ENCODE results near the gene SIGLEC14. TPM values are rescaled to one million over a fixed set of nuclear protein-coding genes. Genes with fewer than 3 reads are reported as not detected.

Gene SIGLEC14
- total RNA-seq, 1 donor from 2014 or later = not detected

DNA sequence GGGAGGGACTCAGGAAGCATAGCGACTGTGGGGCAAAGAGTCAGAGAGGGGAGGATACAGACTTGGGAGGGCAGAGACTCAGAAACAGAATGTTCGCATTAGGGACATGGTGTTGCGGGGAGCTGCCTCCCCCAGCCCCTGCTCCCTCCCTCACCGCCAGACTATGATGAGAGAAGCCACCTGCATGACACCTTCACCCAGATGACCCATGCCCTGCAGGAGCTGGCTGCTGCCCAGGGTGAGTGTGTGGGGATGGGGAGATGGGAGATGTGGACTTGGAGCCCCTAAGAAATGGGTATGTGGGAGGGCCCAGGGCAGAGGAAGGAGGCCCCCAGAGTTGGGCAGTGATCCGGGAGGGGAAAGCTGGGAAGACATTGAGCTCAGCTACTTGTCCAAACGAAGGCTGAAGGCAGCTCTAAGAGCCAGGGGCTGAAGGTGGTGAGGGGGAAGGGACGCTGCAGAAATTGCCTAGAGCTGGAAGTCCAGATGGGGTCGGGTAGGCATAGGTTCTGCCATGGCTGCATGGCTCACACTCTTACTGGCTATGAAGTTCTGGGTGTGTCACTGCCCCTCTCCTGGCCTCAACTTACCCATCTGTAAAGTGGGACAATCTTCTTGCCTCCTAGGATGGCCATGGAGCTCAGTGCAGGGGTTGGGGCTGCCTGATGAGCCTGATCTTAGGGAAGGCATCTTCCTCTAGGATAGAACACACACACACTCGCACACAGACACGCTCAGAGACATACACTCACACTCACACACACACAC, 47.9 kb upstream of the SIGLEC14 start:
- no peak for TF ChIP-seq EZH2phosphoT487 (IDR thresholded peaks at IDR 0.05)
- TF ChIP-seq, protein P1, sequence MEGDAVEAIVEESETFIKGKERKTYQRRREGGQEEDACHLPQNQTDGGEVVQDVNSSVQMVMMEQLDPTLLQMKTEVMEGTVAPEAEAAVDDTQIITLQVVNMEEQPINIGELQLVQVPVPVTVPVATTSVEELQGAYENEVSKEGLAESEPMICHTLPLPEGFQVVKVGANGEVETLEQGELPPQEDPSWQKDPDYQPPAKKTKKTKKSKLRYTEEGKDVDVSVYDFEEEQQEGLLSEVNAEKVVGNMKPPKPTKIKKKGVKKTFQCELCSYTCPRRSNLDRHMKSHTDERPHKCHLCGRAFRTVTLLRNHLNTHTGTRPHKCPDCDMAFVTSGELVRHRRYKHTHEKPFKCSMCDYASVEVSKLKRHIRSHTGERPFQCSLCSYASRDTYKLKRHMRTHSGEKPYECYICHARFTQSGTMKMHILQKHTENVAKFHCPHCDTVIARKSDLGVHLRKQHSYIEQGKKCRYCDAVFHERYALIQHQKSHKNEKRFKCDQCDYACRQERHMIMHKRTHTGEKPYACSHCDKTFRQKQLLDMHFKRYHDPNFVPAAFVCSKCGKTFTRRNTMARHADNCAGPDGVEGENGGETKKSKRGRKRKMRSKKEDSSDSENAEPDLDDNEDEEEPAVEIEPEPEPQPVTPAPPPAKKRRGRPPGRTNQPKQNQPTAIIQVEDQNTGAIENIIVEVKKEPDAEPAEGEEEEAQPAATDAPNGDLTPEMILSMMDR (IDR thresholded peaks at IDR 0.05) = no peak
- TF ChIP-seq EZH2 (IDR thresholded peaks at IDR 0.05) = no peak
- H3K4me1 Mint-ChIP-seq = peaks cover 26% of the 10 kb centered on the region
- Histone ChIP-seq H3K4me1 (peaks cover 10% of the 10 kb centered on the region), H3K4me3 (no peak overlapping the region), H3K9ac (no peak overlapping the region), H4K20me1 (ENCODE audit: low read depth) (peaks cover 20% of the 10 kb centered on the region), H3K36me3 (no peaks in the 10 kb centered on the region), H3K79me2 (ENCODE audit: low read depth) (no peaks in the 10 kb centered on the region), H3F3A (ENCODE audit: low read depth) (peaks cover 10% of the 10 kb centered on the region), H3K9me3 (ENCODE audit: low read depth) (no peaks in the 10 kb centered on the region), H3K27ac (no peak overlapping the region), H3K27me3 (no peaks in the 10 kb centered on the region), H2AFZ (replicated peaks) (no peak overlapping the region), H3K4me2 (no peak overlapping the region)
- H3K4me3 Mint-ChIP-seq = peak overlapping the region; percentile 48
- peaks cover 38% of the 10 kb centered on the region for H3K36me3 Mint-ChIP-seq
- H3K27ac Mint-ChIP-seq = no peak overlapping the region
- H3K27me3 Mint-ChIP-seq (ENCODE audit: insufficient read depth, low read depth) = peaks cover 13% of the 10 kb centered on the region
- no peak for DNase-seq (ENCODE audit: low spot score)
- H3K9me3 Mint-ChIP-seq = no peaks in the 10 kb centered on the region

DNA sequence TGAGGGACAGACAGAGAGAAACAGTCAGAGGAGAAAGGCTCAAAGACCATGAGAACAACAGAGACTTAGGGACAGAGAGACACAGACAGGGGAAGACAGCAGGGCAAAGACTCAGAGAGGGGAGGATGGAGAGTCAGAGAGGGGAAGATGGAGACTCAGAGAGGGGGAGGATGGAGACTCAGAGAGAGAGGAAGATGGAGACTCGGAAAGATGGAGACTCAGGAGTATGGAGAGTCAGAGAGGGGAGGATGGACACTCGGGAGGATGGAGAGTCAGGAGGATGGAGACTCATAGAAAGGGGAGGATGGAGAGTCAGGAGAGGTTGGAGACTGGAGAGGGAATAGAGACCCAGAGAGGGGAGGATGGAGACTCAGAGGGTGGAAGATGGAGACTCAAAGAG, 47.2 kb upstream of the SIGLEC14 start:
- H3K79me2 ChIP-seq (ENCODE audit: low read depth) = no peaks in the 10 kb centered on the region
- H2AFZ ChIP-seq (replicated peaks) = no peak overlapping the region
- no peak overlapping the region for H3K9ac ChIP-seq
- H3K4me1 Mint-ChIP-seq = peaks cover 26% of the 10 kb centered on the region
- peaks cover 10% of the 10 kb centered on the region for H3F3A ChIP-seq (ENCODE audit: low read depth)
- no peak overlapping the region for H3K27ac ChIP-seq
- TF ChIP-seq, protein P1 (IDR thresholded peaks at IDR 0.05) = no peak
- TF ChIP-seq EZH2phosphoT487 (IDR thresholded peaks at IDR 0.05) (no peak), EZH2 (IDR thresholded peaks at IDR 0.05) (no peak)
- H3K36me3 Mint-ChIP-seq = peaks cover 37% of the 10 kb centered on the region
- H3K27ac Mint-ChIP-seq = no peak overlapping the region
- no peak overlapping the region for H3K4me2 ChIP-seq
- no peaks in the 10 kb centered on the region for H3K36me3 ChIP-seq
- H3K27me3 ChIP-seq = no peaks in the 10 kb centered on the region
- DNase-seq (ENCODE audit: low spot score) = no peak
- H3K9me3 Mint-ChIP-seq = no peaks in the 10 kb centered on the region
- H3K4me1 ChIP-seq = peaks cover 10% of the 10 kb centered on the region
- H4K20me1 ChIP-seq (ENCODE audit: low read depth) = peaks cover 20% of the 10 kb centered on the region
- H3K4me3 ChIP-seq = no peak overlapping the region
- no peak overlapping the region for H3K4me3 Mint-ChIP-seq
- H3K27me3 Mint-ChIP-seq (ENCODE audit: insufficient read depth, low read depth) = peaks cover 13% of the 10 kb centered on the region
- no peaks in the 10 kb centered on the region for H3K9me3 ChIP-seq (ENCODE audit: low read depth)

DNA sequence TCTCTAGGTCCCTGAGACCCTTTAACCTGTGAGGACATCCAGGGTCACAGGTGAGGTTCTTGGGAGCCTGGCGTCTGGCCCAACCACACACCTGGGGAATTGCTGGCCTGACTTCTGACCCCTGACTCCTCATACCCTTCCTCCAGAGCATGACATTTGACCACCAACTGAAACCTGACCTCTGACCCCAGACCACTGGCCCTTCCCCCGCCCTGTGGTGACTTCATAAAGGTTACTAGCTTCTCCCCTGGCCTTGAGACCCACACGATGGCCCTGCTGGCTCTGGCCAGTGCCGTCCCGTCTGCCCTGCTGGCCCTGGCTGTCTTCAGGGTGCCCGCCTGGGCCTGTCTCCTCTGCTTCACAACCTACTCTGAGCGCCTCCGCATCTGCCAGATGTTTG, 46.6 kb upstream of the SIGLEC14 start, which contains the start of gene SPACA6:
Gene SPACA6 (plus strand): TSS at position 71 of the 400 bp plus-strand sequence. CDS start 197 bp downstream, at position 268.
- no peak within 1 kb of the TSS for H3K27ac ChIP-seq
- peaks cover 20% of the 10 kb centered on the region for H4K20me1 ChIP-seq (ENCODE audit: low read depth)
- Mint-ChIP-seq H3K36me3 (peaks cover 32% of the 10 kb centered on the region), H3K4me3 (peak within 1 kb of the TSS; percentile 58), H3K9me3 (no peaks in the 10 kb centered on the region), H3K27me3 (ENCODE audit: insufficient read depth, low read depth) (peaks cover 16% of the 10 kb centered on the region), H3K27ac (no peak within 1 kb of the TSS), H3K4me1 (peaks cover 29% of the 10 kb centered on the region)
- DNase-seq (ENCODE audit: low spot score) = no peak
- no peak within 1 kb of the TSS for H2AFZ ChIP-seq (replicated peaks)
- no peak within 1 kb of the TSS for H3K4me3 ChIP-seq
- H3K9me3 ChIP-seq (ENCODE audit: low read depth) = no peaks in the 10 kb centered on the region
- TF ChIP-seq, protein P1 (IDR thresholded peaks at IDR 0.05) = no peak
- TF ChIP-seq EZH2phosphoT487 (IDR thresholded peaks at IDR 0.05) (no peak), EZH2 (IDR thresholded peaks at IDR 0.05) (no peak)
- H3K79me2 ChIP-seq (ENCODE audit: low read depth) = no peaks in the 10 kb centered on the region
- peak within 1 kb of the TSS; percentile 91 for H3K4me2 ChIP-seq
- H3K27me3 ChIP-seq = no peaks in the 10 kb centered on the region
- peaks cover 13% of the 10 kb centered on the region for H3K4me1 ChIP-seq
- H3K36me3 ChIP-seq = no peaks in the 10 kb centered on the region
- H3K9ac ChIP-seq = no peak within 1 kb of the TSS
- peaks cover 16% of the 10 kb centered on the region for H3F3A ChIP-seq (ENCODE audit: low read depth)
